DND-41 (cell line): ENCODE data around the gene ANKS1A.
"Not testable (repeated sequence)": the region's sequence is repeated elsewhere in the genome, so short reads cannot be mapped to it uniquely, and the experiment has no call there.

Experiments
- ATAC-seq: fragments of 200-7000 bp; cut with Tn5 transposase; 3 replicates; pipeline ENCODE4 v1.9.1; 2021; ENCODE audit warnings: low read depth; ENCODE audit not compliant: insufficient read depth
- DNase-seq: peaks from one replicate; pipeline ENCODE4 v3.0.0-alpha.2; 2020
- H2AFZ ChIP-seq: 2 replicates; pipeline ENCODE4 v1.6.0; 2012; ENCODE audit warnings: low read depth, low read length
- H3K27ac ChIP-seq: 2 replicates; pipeline ENCODE4 v1.5.1; 2012; ENCODE audit warnings: low read length, inconsistent platforms
- H3K27me3 ChIP-seq: fragments of 200-600 bp; sonication (generic); 2 replicates; pipeline ENCODE4 v1.6.0; 2012; ENCODE audit warnings: low read length, mild to moderate bottlenecking, inconsistent platforms; ENCODE audit not compliant: insufficient read depth, poor library complexity
- H3K36me3 ChIP-seq: 2 replicates; pipeline ENCODE4 v1.5.1; 2012; ENCODE audit warnings: low read length, inconsistent platforms; ENCODE audit not compliant: insufficient read depth
- H3K4me1 ChIP-seq: 2 replicates; pipeline ENCODE4 v1.5.1; 2012; ENCODE audit warnings: mild to moderate bottlenecking, low read length; ENCODE audit not compliant: insufficient read depth
- H3K4me2 ChIP-seq: 2 replicates; pipeline ENCODE4 v1.6.0; 2012; ENCODE audit warnings: mild to moderate bottlenecking, moderate library complexity, low read length, inconsistent platforms; ENCODE audit not compliant: insufficient read depth
- H3K4me3 ChIP-seq, 2 experiments: fragments of 200-600 bp in 1 of 2; shearing (Covaris generic) in 1 of 2; 2 replicates each; pipeline ENCODE4 v1.5.1; 2012 to 2016; ENCODE audit warnings: inconsistent platforms in 2 of 2, low read length in 2 of 2, mild to moderate bottlenecking in 2 of 2, low read depth in 1 of 2, moderate library complexity in 1 of 2
- H3K79me2 ChIP-seq: 2 replicates; pipeline ENCODE4 v1.6.0; 2012; ENCODE audit warnings: low read length, inconsistent platforms; ENCODE audit not compliant: insufficient read depth
- H3K9ac ChIP-seq: 2 replicates; pipeline ENCODE4 v1.6.0; 2012; ENCODE audit warnings: low read depth, mild to moderate bottlenecking, inconsistent platforms, low read length, moderate library complexity
- H3K9me3 ChIP-seq: 2 replicates; pipeline ENCODE4 v1.5.1; 2012; ENCODE audit warnings: low read length, moderate library complexity, mild to moderate bottlenecking, inconsistent platforms; ENCODE audit not compliant: insufficient read depth, severe bottlenecking
- H4K20me1 ChIP-seq: 2 replicates; pipeline ENCODE4 v1.6.0; 2012; ENCODE audit warnings: low read length; ENCODE audit not compliant: insufficient read depth
- CTCF ChIP-seq: IDR thresholded peaks from 2 replicates; pipeline ENCODE4 v1.5.1; 2012; ENCODE audit warnings: borderline replicate concordance, low read length, moderate library complexity, mild to moderate bottlenecking; ENCODE audit not compliant: poor library complexity, severe bottlenecking; ENCODE audit errors: extremely low read depth
- EZH2 ChIP-seq: IDR thresholded peaks from 3 replicates; pipeline ENCODE4 v1.6.1; 2012; ENCODE audit warnings: borderline replicate concordance, low read depth, mild to moderate bottlenecking, moderate library complexity, low read length, inconsistent platforms; ENCODE audit not compliant: severe bottlenecking

Gene ANKS1A

DNA sequence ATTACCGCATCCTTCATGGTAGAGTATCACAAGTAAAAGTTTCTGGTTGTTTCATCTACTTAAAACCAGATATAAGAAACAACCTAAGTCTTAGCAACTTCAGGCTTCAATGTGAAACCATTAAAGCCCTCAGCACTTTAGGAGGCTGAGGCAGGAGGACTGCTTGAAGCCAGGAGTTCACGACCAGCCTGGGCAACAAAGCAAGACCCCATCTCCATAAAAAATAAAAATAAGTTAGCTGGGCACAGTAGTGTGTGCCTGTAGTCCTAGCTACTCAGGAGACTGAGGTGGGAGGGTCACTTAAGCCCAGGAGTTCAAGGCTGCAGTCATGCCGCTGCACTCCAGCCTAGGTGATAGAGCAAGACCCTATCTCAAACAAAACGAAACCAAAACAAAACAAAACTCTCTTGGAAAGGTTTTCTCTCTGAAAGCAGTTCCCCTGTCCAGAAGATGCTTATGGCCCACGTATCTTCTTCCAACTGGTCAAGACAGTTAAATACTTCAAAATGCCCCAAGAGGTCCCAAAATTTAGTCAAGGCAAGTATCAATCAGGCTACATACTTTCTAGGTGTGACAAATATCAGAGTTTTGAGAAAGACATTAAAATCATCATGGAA, 11.1 kb upstream of the ANKS1A start:
- H3K9me3 ChIP-seq = no peaks in the 10 kb centered on the region
- H3K4me3 ChIP-seq = no peak overlapping the region
- no peak overlapping the region for H3K9ac ChIP-seq
- H3K36me3 ChIP-seq = peaks cover 71% of the 10 kb centered on the region
- H3K27me3 ChIP-seq = no peaks in the 10 kb centered on the region
- H3K27ac ChIP-seq = no peak overlapping the region
- TF ChIP-seq EZH2 (no peak), CTCF (no peak)
- H3K4me1 ChIP-seq = no peaks in the 10 kb centered on the region
- no peaks in the 10 kb centered on the region for H3K79me2 ChIP-seq
- H3K4me2 ChIP-seq = no peak overlapping the region
- no peaks in the 10 kb centered on the region for H4K20me1 ChIP-seq
- no peak overlapping the region for H2AFZ ChIP-seq
- no peak for DNase-seq
- no peak for ATAC-seq

DNA sequence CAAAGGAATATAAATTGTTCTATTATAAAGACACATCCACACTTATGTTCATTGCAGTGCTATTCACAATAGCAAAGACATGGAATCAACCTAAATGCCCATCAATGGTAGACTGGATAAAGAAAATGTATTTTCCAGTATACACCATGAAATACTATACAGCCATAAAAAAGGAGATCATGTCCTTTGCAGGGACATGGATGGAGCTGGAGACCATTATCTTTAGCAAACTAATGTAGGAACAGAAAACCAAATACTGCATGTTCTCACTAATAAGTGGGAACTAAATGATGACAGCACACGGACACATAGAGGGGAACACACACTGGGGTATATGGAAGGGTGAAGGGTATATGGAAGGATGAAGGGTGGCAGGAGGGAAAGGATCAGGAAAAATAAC, 5.0 kb upstream of the ANKS1A start:
- H3K79me2 ChIP-seq = peaks cover 47% of the 10 kb centered on the region
- H3K4me1 ChIP-seq = peaks cover 29% of the 10 kb centered on the region
- not testable (repeated sequence) for H3K4me2 ChIP-seq, H4K20me1 ChIP-seq, H3K4me3 ChIP-seq, H3K27ac ChIP-seq, ATAC-seq, H3K9ac ChIP-seq, H3K9me3 ChIP-seq, H2AFZ ChIP-seq, DNase-seq, H3K27me3 ChIP-seq
- H3K36me3 ChIP-seq = peaks cover 26% of the 10 kb centered on the region

GRCh38 chr6:34884996-34885395, 4.1 kb upstream of the ANKS1A start:
- H2AFZ ChIP-seq = no peak overlapping the region
- H3K9me3 ChIP-seq = no peaks in the 10 kb centered on the region
- H3K4me2 ChIP-seq = peak overlapping the region; percentile 13; the same call in 1 of the 2 replicates
- H3K36me3 ChIP-seq = peaks cover 20% of the 10 kb centered on the region
- H3K4me1 ChIP-seq = peaks cover 31% of the 10 kb centered on the region
- DNase-seq = no peak
- TF ChIP-seq EZH2 = no peak
- no peak for TF ChIP-seq CTCF
- H3K9ac ChIP-seq = no peak overlapping the region
- no peak overlapping the region for H3K4me3 ChIP-seq
- H3K27ac ChIP-seq = no peak overlapping the region
- no peaks in the 10 kb centered on the region; the same call in 1 of the 2 replicates for H4K20me1 ChIP-seq
- peaks cover 52% of the 10 kb centered on the region for H3K79me2 ChIP-seq
- no peak for ATAC-seq
- H3K27me3 ChIP-seq = no peaks in the 10 kb centered on the region

GRCh38 chr6:34885837-34886236, 3.2 kb upstream of the ANKS1A start:
- H3K36me3 ChIP-seq = peaks cover 14% of the 10 kb centered on the region
- H2AFZ ChIP-seq, H4K20me1 ChIP-seq, H3K27me3 ChIP-seq, H3K4me3 ChIP-seq, ATAC-seq, H3K27ac ChIP-seq, H3K9ac ChIP-seq, H3K9me3 ChIP-seq, DNase-seq: not testable (repeated sequence)
- peak overlapping the region; percentile 94 for H3K4me2 ChIP-seq
- peaks cover 54% of the 10 kb centered on the region for H3K79me2 ChIP-seq
- H3K4me1 ChIP-seq = peaks cover 40% of the 10 kb centered on the region
